A549 (cell line): Measurements from ENCODE around the gene COPS3. TPM values are rescaled to one million over a fixed set of nuclear protein-coding genes. Genes with fewer than 3 reads are reported as not detected.
"Not testable (repeated sequence)": the region's sequence is repeated elsewhere in the genome, so short reads cannot be mapped to it uniquely, and the experiment has no call there.

Source experiments
- ATAC-seq, 2 experiments: fragments of 200-7000 bp in 1 of 2; fragments of >200 bp in 1 of 2; cut with Nextera tagmentation in 1 of 2; cut with Tn5 transposase in 1 of 2; 3 replicates each; pipeline versions ENCODE4 v1.8.0 to v1.9.1; 2018 to 2020; ENCODE audit warnings: mild to moderate bottlenecking in 1 of 2, moderate library complexity in 1 of 2
- CTCF ChIA-PET: fragments of 300-600 bp; sonication (Branson Sonifier 250); formaldehyde crosslinking; extraction: SDS; loops from one replicate; lab custom pipeline; 2021; ENCODE audit warnings: antibody characterized with exemption, inconsistent platforms; lab: Yijun Ruan, JAX
- POLR2A ChIA-PET: fragments of 350-600 bp; formaldehyde crosslinking; extraction: SDS; loops from one replicate; lab custom pipeline; 2021; ENCODE audit warnings: antibody characterized with exemption, inconsistent platforms; lab: Yijun Ruan, JAX
- DNase-seq, 2 experiments: peaks; one replicate each; pipeline versions ENCODE4 v3.0.0 to v3.0.0-alpha.2; 2011 to 2016; ENCODE audit warnings: low read depth in 1 of 2, low spot score in 1 of 2
- FAIRE-seq: peaks from 2 replicates; lab custom pipeline; 2011; peaks lifted over from hg19 to GRCh38; lab: Jason Lieb, UNC
- H3K27ac ChIP-seq, 2 experiments: fragments of >200 bp; sonication (Bioruptor Twin); formaldehyde crosslinking; 3 replicates each; pipeline ENCODE4 v1.5.1; 2016 to 2017
- H3K4me1 ChIP-seq: fragments of >200 bp; sonication (Bioruptor Twin); formaldehyde crosslinking; 3 replicates; pipeline ENCODE4 v1.6.1; 2016
- H3K4me2 ChIP-seq: fragments of >200 bp; sonication (Bioruptor Twin); formaldehyde crosslinking; 3 replicates; pipeline ENCODE4 v1.6.1; 2016
- H3K4me3 ChIP-seq: fragments of >200 bp; sonication (Bioruptor Twin); formaldehyde crosslinking; 3 replicates; pipeline ENCODE4 v1.5.1; 2016
- H3K9me3 ChIP-seq: fragments of >200 bp; sonication (Bioruptor Twin); formaldehyde crosslinking; 3 replicates; pipeline ENCODE4 v1.6.1; 2016
- ATOH8 ChIP-seq: fragments of 250-450 bp; sonication (Bioruptor Pico); IDR thresholded peaks from 2 replicates; pipeline ENCODE4 v1.5.0; 2020; ENCODE audit warnings: low read depth, mild to moderate bottlenecking, moderate library complexity
- CBX2 ChIP-seq: fragments of 200-600 bp; sonication (generic); IDR thresholded peaks from 2 replicates; pipeline ENCODE4 v1.6.1; 2016; ENCODE audit warnings: low read depth, mild to moderate bottlenecking, borderline replicate concordance
- CBX8 ChIP-seq: fragments of 200-600 bp; sonication (generic); IDR thresholded peaks from 2 replicates; pipeline ENCODE4 v1.6.1; 2016
- CEBPB ChIP-seq, 2 experiments: fragments of >200 bp in 1 of 2; sonication (Bioruptor Twin) in 1 of 2; formaldehyde crosslinking in 1 of 2; IDR thresholded peaks; 2 replicates each; pipeline ENCODE4 v1.6.1; 2012 to 2016
- CHD4 ChIP-seq: fragments of 200-600 bp; sonication (generic); IDR thresholded peaks from 2 replicates; pipeline ENCODE4 v1.6.1; 2016; ENCODE audit warnings: antibody characterized with exemption, mild to moderate bottlenecking, borderline replicate concordance
- E2F6 ChIP-seq: IDR thresholded peaks from 2 replicates; pipeline ENCODE4 v1.6.1; 2012; ENCODE audit warnings: low read depth, borderline replicate concordance
- HOXB13 ChIP-seq: fragments of 250-450 bp; sonication (Bioruptor Pico); IDR thresholded peaks from 2 replicates; pipeline ENCODE4 v1.5.0; 2020; ENCODE audit warnings: low read depth, mild to moderate bottlenecking, moderate library complexity
- JUNB ChIP-seq: fragments of >200 bp; sonication (Bioruptor Twin); formaldehyde crosslinking; IDR thresholded peaks from 2 replicates; pipeline ENCODE4 v1.6.1; 2016
- MAFK ChIP-seq: fragments of 450-650 bp; IDR thresholded peaks from 2 replicates; pipeline ENCODE4 v1.6.1; 2014; ENCODE audit not compliant: partially characterized antibody
- NFE2L2 ChIP-seq: fragments of 150-350 bp; conservative IDR thresholded peaks from 2 replicates; pipeline ENCODE4 v1.6.1; 2014; ENCODE audit warnings: low read length
- NPAS2 ChIP-seq: fragments of 250-450 bp; sonication (Bioruptor Pico); IDR thresholded peaks from 2 replicates; pipeline ENCODE4 v1.8.0; 2022; ENCODE audit warnings: mild to moderate bottlenecking, moderate library complexity, borderline replicate concordance
- PBX3 ChIP-seq: IDR thresholded peaks from 2 replicates; pipeline ENCODE4 v1.6.1; 2012
- RAD21 ChIP-seq, 2 experiments: fragments of >200 bp in 1 of 2; sonication (Bioruptor Twin) in 1 of 2; formaldehyde crosslinking in 1 of 2; IDR thresholded peaks in 1 of 2; conservative IDR thresholded peaks in 1 of 2; 2 replicates in 1 of 2; 3 replicates in 1 of 2; pipeline ENCODE4 v1.6.1; 2012 to 2018; ENCODE audit warnings: inconsistent platforms in 1 of 2
- SMC3 ChIP-seq: fragments of >200 bp; sonication (Bioruptor Twin); formaldehyde crosslinking; IDR thresholded peaks from 3 replicates; pipeline ENCODE4 v1.6.1; 2018; ENCODE audit warnings: inconsistent platforms
- TP53 ChIP-seq: fragments of 250-450 bp; sonication (Bioruptor Pico); IDR thresholded peaks from 2 replicates; pipeline ENCODE4 v1.5.0; 2021; ENCODE audit warnings: mild to moderate bottlenecking, moderate library complexity
- ZC3H11A ChIP-seq: fragments of 450-650 bp; IDR thresholded peaks from 2 replicates; pipeline ENCODE4 v1.6.1; 2014; ENCODE audit warnings: antibody characterized with exemption, mild to moderate bottlenecking
- ZFP36 ChIP-seq: fragments of 450-650 bp; IDR thresholded peaks from 2 replicates; pipeline ENCODE4 v1.6.1; 2014; ENCODE audit warnings: borderline replicate concordance; ENCODE audit not compliant: partially characterized antibody
- ZSCAN20 ChIP-seq: fragments of 250-450 bp; sonication (Bioruptor Pico); IDR thresholded peaks from 2 replicates; pipeline ENCODE4 v1.8.0; 2022; ENCODE audit warnings: mild to moderate bottlenecking, moderate library complexity
- WGBS: methylation state at CpG from one replicate; pipeline ENCODE4 v1.1.6; 2017; ENCODE audit errors: missing lambda C conversion rate; 5-methylcytosine and 5-hydroxymethylcytosine counted together
- polyA plus RNA-seq, 4 experiments: library from polyadenylated mRNA; depleted of rRNA in 3 of 4; stranded (reverse); fragments of >200 nt; fragmentation: RNase III in 1 of 4; extraction: RNeasy Plus Mini Kit Qiagen cat#74134 plus additional on column Dnase treatment in 1 of 4; gene quantifications; 2 replicates in 3 of 4; 3 replicates in 1 of 4; pipeline ENCODE4 v1.2.3, GENCODE V29; 2011 to 2017

Gene COPS3
- polyA plus RNA-seq, 2 of the 4 experiments (the other 2 are of a cell fraction), result 149 to 204 TPM

GRCh38 chr17:17255689-17256088 lies 25.4 kb downstream of the COPS3 start:
- TF ChIP-seq ZC3H11A, result peak; percentile 73
- H3K9me3 ChIP-seq, H3K27ac ChIP-seq, ATAC-seq, POLR2A ChIA-PET, FAIRE-seq, H3K4me3 ChIP-seq, DNase-seq, H3K4me2 ChIP-seq, H3K4me1 ChIP-seq: not testable (repeated sequence)
- 96% methylated on average over 11 of the region's 11 CpGs for whole genome bisulfite sequencing
- CTCF ChIA-PET, result interaction anchor here (0.6 to 2.1 kb wide), 6 partner anchors 9 to 114 kb away, joined by 3 to 13 read pairs (median 4); no protein-coding TSS in a partner anchor

- CTCF ChIA-PET, result interaction anchor here (1.1 to 1.5 kb wide), 2 partner anchors 10 to 11 kb away, joined by 3 to 4 read pairs; no protein-coding TSS in a partner anchor
- Histone ChIP-seq H3K9me3 (no peaks in the 10 kb centered on the region), H3K4me3 (no peak overlapping the region), H3K4me1 (peaks cover 7% of the 10 kb centered on the region; the same call in 2 of the 3 replicates), H3K4me2 (no peak overlapping the region), H3K27ac (no peak overlapping the region)
- POLR2A ChIA-PET, result no interaction called here
- TF ChIP-seq NFE2L2 (no peak), ZFP36 (no peak), CHD4 (no peak), MAFK (no peak), NPAS2 (CRISPR knock-in tag) (no peak), PBX3 (no peak), CBX2 (no peak)
- ATAC-seq (no peak; a peak in 1 of 6 replicates), DNase-seq (no peak), FAIRE-seq (no peak)
- WGBS, result 87% methylated on average over 3 of the region's 3 CpGs
Measured at GRCh38 chr17:17254036-17254435, 27.0 kb downstream of the COPS3 start.

GRCh38 chr17:17253406-17253805 lies 27.6 kb downstream of the COPS3 start:
- no peak for TF ChIP-seq ATOH8 (CRISPR knock-in tag)
- TF ChIP-seq CBX8, result no peak
- TF ChIP-seq E2F6, result no peak
- no peak for TF ChIP-seq SMC3
- TF ChIP-seq CEBPB (IDR thresholded peaks at IDR 0.05), result no peak
- no peak for TF ChIP-seq ZSCAN20 (CRISPR knock-in tag)
- no peak for TF ChIP-seq HOXB13 (CRISPR knock-in tag)
- no peak for TF ChIP-seq RAD21 (conservative IDR thresholded peaks at IDR 0.05 in 1 of 2, IDR thresholded peaks at IDR 0.05 in 1 of 2)
- TF ChIP-seq JUNB, result no peak
- no peak for TF ChIP-seq TP53 (CRISPR knock-in tag)
- Histone ChIP-seq H3K4me3 (no peak overlapping the region), H3K27ac (no peak overlapping the region), H3K4me1 (peaks cover 7% of the 10 kb centered on the region; the same call in 2 of the 3 replicates), H3K9me3 (no peaks in the 10 kb centered on the region), H3K4me2 (no peak overlapping the region)
- ATAC-seq, result peak in 1 of 2 experiments; percentile 46; a peak in 3 of 6 replicates
- 88% methylated on average over 3 of the region's 3 CpGs for WGBS
- CTCF ChIA-PET, result interaction anchor here (1.0 to 1.5 kb wide), 5 partner anchors 8 to 47 kb away, joined by 3 to 4 read pairs (median 3); no protein-coding TSS in a partner anchor
- POLR2A ChIA-PET, result no interaction called here
- FAIRE-seq, result no peak
- peak in 1 of 2 experiments; percentile 25 for DNase-seq
